ENCODE measurements around the gene PSMA6.

GRCh38 chr14:35347323-35348043, 55.3 kb downstream of the PSMA6 start:
- TF ChIP-seq CTCF (IDR thresholded peaks at IDR 0.05) (no peak), ETV6 (CRISPR knock-in tag; IDR thresholded peaks at IDR 0.05) (no peak), ZNF138 (CRISPR knock-in tag; conservative IDR thresholded peaks at IDR 0.05) (no peak), FOXP4 (CRISPR knock-in tag; IDR thresholded peaks at IDR 0.05) (no peak)
